ENCODE results near the gene SDS. TPM values are rescaled to one million over a fixed set of nuclear protein-coding genes. Genes with fewer than 3 reads are reported as not detected.

Gene SDS
- total and polyA plus RNA-seq, 2 of the 8 experiments (the other 6 are each of a cell fraction or from before 2014, with no cell fraction given) = 0.21 TPM; not detected in 1

DNA sequence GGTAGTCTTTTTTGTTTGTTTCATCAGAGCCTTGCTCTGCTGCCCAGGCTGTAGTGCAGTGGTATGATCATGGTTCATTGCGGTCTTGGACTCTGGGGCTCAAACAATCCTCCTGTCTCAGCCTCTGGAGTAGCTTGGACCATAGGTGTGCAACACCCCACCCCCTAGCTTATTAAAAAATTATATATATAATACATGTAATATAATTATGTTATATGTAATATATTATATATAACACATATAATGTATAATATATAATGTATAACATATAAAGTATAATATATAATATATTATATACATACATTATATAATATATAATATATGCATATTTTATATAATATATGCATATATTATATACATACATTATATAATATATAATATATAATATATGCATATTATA lies 46.2 kb upstream of the SDS start:
- Histone ChIP-seq H3K9me3 (ENCODE audit: insufficient read depth in 2 of 2, low read depth in 1 of 2, low read length in 1 of 2) (no peaks in the 10 kb centered on the region), H3K23me2 (ENCODE audit: low read depth, low read length) (no peaks in the 10 kb centered on the region), H4K8ac (ENCODE audit: extremely low read depth, insufficient read depth, low read length) (no peak overlapping the region), H2BK5ac (ENCODE audit: low read depth, low read length) (no peak overlapping the region), H3K79me1 (ENCODE audit: low read depth, low read length) (no peaks in the 10 kb centered on the region), H4K5ac (ENCODE audit: insufficient read length, low read depth, low read length) (no peak overlapping the region), H2BK12ac (ENCODE audit: low read depth, low read length) (no peak overlapping the region), H3K4me2 (ENCODE audit: insufficient read depth in 1 of 2, low read depth in 2 of 2, low read length in 2 of 2) (no peak overlapping the region), H3K4me1 (replicated peaks in 1 of 4; ENCODE audit: control insufficient read depth in 3 of 4, insufficient read depth in 4 of 4, low read length in 3 of 4) (no peaks in the 10 kb centered on the region), H2BK15ac (ENCODE audit: low read length) (no peak overlapping the region), H3K18ac (ENCODE audit: extremely low read depth, low read length) (no peak overlapping the region), H2BK20ac (ENCODE audit: low read length) (no peak overlapping the region), H3K14ac (ENCODE audit: insufficient read length) (no peak overlapping the region), H3K36me3 (ENCODE audit: control insufficient read depth in 2 of 4, insufficient read depth in 4 of 4, low read length in 3 of 4) (no peaks in the 10 kb centered on the region), H3K23ac (ENCODE audit: insufficient read length) (no peak overlapping the region), H3K27ac (ENCODE audit: low read depth, low read length) (no peak overlapping the region), H4K20me1 (replicated peaks in 1 of 2; ENCODE audit: control insufficient read depth in 1 of 2, insufficient read depth in 2 of 2, low read length in 2 of 2) (no peaks in the 10 kb centered on the region), H2AK5ac (ENCODE audit: low read depth, low read length) (no peak overlapping the region), H3K9ac (replicated peaks in 1 of 4; ENCODE audit: extremely low read depth in 1 of 4, low read depth in 3 of 4, low read length in 3 of 4) (no peak overlapping the region), H2AFZ (ENCODE audit: low read length) (no peak overlapping the region), H3K56ac (replicated peaks; ENCODE audit: insufficient read length, low read depth, low read length) (no peak overlapping the region), H3K4me3 (ENCODE audit: extremely low read depth in 1 of 4, insufficient read depth in 2 of 4, low read depth in 3 of 4, low read length in 4 of 4) (no peak overlapping the region), H3K79me2 (ENCODE audit: control insufficient read depth in 1 of 2, insufficient read depth in 2 of 2, low read length in 2 of 2) (no peaks in the 10 kb centered on the region), H3K4ac (replicated peaks; ENCODE audit: insufficient read length, low read depth, low read length) (no peak overlapping the region), H4K91ac (replicated peaks; ENCODE audit: insufficient read length, low read length) (no peak overlapping the region), H3K27me3 (replicated peaks in 1 of 4; ENCODE audit: control insufficient read depth in 3 of 4, extremely low read depth in 1 of 4, insufficient read depth in 3 of 4, low read length in 3 of 4) (no peaks in the 10 kb centered on the region), H2BK120ac (replicated peaks; ENCODE audit: low read depth, low read length) (no peak overlapping the region)
- TF ChIP-seq NANOG (IDR thresholded peaks at IDR 0.05; ENCODE audit: insufficient read depth, low read depth, low read length, poor library complexity, severe bottlenecking) (no peak), TBP (IDR thresholded peaks at IDR 0.05; ENCODE audit: low read depth, low read length) (no peak), RNF2 (IDR thresholded peaks at IDR 0.05; ENCODE audit: borderline replicate concordance, low read depth, low read length, missing control alignments, poor library complexity, severe bottlenecking) (no peak), SP2 (IDR thresholded peaks at IDR 0.05; ENCODE audit: low read length) (no peak)
- WGBS, 2 experiments (ENCODE audit: extremely low coverage in 1 of 2, insufficient coverage in 1 of 2, insufficient read length in 1 of 2, insufficient replicate concordance in 2 of 2, low coverage in 1 of 2, low lambda C conversion rate in 2 of 2, missing lambda C conversion rate in 1 of 2) = 86% methylated on average over 1 of the region's 1 CpG; no CpG with 5 or more reads in 1 of the 2 experiments
- no peak for DNase-seq (ENCODE audit: low read depth in 1 of 2, low spot score in 2 of 2)
- CTCF ChIA-PET (ENCODE audit: partially characterized antibody) = interaction anchor here (0.6 kb wide), 1 partner anchor 24 kb away, joined by 3 read pairs; no protein-coding TSS in a partner anchor
- no peak for FAIRE-seq
- POLR2A ChIA-PET (ENCODE audit: partially characterized antibody) = no interaction called here
